Dermis microvascular lymphatic vessel endothelial cell (primary cell): ENCODE results near the gene ZNF618. TPM values are rescaled to one million over a fixed set of nuclear protein-coding genes. Genes with fewer than 3 reads are reported as not detected.

Experiments used
- DNase-seq, 2 donors: peaks; one replicate each; pipeline versions ENCODE4 v3.0.0 to v3.0.0-alpha.2; 2010; ENCODE audit warnings: low read depth in 2 of 2
- total RNA-seq: library from RNA; depleted of rRNA; stranded (reverse); fragments of >200 nt; gene quantifications from 2 replicates; pipeline ENCODE4 v1.2.1, GENCODE V29; 2014

The ZNF618 gene
- total RNA-seq, 1 donor from 2014 or later = 6.8 TPM

GRCh38 chr9:113911850-113912557 is 35.9 kb downstream of the ZNF618 start:
- DNase-seq = no peak

DNA sequence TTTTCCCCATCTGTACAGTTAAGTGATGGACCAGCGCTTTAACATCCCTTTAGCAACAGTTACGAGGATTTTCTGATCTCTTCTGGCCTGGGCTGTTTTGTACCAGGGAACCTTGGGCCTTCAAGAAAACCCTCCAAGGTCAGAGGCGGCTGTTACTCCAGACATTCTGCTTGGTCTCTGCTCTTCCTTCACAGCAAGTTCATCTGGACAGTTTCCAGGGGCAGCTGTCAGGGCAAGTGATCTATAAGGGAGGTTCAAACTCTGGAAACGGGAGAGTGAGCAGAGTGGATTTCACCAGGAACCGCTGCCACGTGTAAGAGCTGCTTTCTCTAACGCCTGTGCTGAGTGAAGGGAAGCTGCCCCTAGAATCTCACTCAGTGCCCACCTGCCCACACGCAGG is 36.7 kb downstream of the ZNF618 start:
- no peak for DNase-seq

DNA sequence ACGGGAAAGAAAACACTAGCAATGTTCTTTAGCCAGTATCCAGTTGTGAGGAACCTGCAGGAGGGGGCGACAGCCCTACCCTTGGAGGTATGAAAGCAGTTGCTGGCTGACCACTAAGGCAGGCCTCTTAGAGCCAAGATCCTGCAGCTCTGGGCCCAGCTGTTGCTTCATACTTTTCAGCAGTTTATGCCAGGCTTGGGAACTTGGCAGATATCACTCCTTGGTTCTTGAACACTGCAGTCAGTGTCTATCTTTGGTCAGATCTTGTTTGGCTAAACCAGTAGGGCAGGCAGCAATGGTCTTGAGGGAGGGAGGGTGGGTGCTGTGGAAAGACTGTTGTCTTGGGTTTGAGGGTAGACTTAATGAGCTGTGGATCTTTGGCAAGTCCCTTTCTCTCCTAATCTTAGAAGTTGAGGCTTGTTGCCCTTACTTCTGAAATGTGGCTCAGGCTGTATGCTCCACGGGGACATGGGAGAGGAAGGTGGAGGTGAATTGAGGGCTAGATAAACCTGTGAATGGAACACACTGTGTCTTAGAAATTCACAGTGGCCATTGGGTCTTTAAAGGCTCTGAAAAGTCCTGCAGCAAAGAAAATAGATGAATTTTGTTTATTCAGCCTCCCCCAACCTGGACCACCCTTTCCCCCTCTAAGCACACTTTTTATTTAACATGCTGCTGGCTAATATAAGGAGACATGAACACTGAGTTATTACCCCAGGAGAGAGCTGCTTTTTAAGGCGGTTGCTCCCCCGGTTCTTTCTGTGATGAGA is 37.5 kb downstream of the ZNF618 start:
- no peak for DNase-seq

- DNase-seq = no peak
Measured at GRCh38 chr9:113914517-113914916, 38.4 kb downstream of the ZNF618 start.

DNA sequence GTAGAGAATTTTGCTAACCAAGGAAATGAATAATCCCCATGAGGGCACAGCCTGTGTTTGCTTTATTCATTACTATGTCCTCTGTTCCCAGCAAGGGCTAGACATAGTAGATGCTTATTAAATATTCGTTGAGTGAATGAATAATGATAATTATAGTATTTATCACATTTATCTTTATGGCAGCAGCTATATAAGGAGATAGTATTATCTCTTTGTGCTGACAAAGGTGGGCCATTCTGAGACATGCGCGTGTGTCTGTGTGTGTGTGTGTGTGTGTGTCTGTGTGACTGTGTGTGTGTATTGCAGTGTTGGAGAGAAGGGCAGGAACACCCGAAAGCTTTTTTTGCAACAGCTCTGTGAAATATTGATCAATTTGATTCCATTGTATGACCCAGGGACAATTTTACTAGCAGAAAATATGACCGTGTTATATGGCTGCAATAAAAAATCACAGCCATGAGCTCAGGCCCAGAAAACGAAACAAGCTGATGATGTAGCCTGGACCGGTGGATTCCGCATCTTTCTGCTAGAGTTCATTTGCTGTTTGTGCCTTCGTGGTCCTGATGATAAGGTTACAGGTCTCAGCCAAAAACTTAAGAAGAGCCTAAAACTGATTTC is 39.8 kb downstream of the ZNF618 start:
- DNase-seq = no peak

DNA sequence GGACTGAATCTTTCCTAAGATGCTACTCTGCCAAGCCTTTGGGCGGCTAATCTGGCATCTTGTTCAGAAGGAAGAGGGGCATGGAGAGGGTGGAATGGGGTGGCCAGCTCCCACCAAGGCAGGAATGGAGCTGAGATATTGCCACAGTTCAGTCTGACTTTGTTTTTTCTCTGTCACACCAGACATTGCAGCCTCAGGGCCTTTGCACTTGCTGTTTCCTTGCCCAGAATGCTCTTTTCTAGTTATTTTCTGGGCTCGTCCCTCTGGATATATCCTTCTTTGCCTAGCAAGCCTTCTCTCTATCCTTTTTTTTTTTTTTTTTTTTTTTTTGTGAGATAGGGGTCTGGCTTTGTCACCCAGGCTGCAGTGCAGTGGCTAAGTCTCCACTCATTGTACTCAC is 40.8 kb downstream of the ZNF618 start:
- DNase-seq = no peak

DNA sequence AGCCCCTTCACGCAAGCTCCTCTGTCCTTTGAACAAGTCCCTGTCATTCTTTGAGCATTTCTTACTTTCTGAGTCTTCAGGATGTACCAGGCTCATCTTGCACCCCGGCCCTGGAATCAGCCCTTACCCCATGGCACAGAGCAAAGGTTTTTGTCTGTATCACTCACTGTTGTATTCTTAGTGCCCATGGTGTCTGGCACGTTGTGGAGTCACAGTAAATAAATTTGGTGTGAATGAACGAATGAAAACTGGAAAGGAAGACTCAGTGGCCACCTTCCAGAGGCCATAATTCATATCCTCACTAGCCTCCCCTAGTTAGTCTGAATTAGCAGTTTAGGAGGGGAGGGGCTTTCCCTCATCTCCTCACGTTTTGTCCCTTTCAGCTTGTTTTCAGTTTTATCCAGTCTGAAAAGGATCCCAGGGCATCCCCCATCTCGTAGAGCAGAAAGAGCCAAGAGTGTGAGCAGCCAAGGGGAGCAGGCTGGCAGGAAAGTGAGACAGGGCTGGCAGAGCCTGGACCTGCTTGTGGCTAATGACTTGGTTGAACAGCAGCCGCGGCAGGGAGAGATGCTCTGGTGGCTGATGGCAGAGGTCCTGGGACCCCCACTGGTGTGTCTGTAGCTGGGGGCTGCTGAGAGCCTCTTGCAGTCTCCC is 42.7 kb downstream of the ZNF618 start:
- no peak for DNase-seq

- no peak for DNase-seq
Measured at GRCh38 chr9:113919382-113919781, 43.3 kb downstream of the ZNF618 start.

- DNase-seq = no peak
Measured at GRCh38 chr9:113919871-113920270, 43.8 kb downstream of the ZNF618 start.

DNA sequence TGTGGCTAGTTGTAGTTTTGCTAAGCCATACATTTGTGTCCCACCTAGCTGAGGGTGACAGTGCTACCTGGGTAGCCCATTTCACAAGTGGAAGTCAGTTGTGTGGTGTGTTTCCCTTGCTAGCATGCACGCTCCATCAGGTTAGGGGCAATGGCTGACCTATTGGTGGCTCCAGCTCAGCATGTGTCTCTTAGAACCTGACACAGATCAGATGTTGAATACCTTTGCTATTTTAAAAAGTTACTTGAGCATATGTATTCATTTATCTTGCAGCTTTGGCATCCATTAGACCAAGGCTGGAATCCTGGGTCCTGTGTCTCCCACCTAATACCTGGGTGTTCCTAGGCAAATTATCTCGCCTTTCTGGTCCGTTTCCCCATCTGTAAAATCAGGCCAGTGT is 44.8 kb downstream of the ZNF618 start:
- DNase-seq = no peak

- DNase-seq = peak in 1 of 2 donors; percentile 14
Measured at GRCh38 chr9:113921396-113921925, 45.4 kb downstream of the ZNF618 start.

GRCh38 chr9:113922160-113922559 is 46.1 kb downstream of the ZNF618 start:
- DNase-seq = no peak

DNA sequence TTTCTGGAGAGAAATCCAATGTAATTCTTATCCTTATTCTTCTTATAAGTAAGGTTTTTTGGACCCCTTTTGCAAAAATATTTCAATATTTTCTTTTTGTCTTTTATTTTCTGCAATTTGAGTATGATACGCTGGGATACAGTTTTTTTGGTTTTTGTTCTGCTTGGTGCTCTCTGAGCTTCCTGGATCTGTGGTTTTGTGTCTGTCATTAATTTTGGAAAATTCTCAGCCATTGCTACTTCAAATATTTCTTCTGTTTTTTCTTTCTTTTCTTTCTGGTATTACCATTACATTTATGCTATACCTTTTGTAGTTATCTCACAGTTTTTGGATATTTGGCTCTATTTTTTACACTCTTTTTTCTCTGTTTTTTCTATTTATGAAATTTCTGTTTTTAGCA is 50.1 kb downstream of the ZNF618 start:
- DNase-seq = no peak

DNA sequence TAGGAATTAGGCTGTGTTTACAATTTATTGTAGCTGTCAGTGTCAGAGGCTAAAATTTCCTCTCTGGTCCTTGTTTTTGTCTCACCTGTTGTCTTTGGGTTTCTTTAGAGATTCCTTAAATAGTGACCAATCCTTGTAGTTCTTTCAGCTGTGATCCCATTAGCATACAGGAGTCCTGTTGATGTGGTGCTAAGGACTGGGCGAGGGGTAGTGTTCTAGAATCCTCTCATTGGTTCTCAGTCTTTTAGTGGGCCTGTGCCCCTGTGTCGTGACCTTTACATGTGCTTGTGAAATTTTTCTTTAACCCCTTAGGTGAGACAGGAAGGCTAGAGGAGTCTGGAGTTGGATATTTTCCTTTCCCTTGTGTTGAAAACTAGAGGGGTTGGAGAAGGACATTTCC is 51.2 kb downstream of the ZNF618 start:
- no peak for DNase-seq

DNA sequence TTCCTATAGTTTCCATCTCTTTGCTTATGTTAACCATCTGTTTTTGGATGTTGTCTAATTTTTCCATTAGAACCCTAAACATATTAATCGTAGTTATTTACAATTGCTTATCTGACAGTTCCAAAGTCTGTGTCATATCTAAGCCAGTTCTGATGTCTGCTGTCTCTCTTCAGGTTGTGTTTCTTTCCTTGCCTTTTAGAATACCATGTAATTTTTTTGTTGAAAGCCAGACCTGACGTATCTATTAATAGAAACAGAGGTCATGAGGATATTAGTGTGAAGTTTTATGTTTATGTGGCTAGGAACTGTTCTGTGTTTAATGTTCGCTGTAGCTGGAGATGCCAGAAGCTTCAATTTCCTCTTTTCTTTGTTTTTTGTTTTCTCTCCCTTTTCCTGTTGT is 52.2 kb downstream of the ZNF618 start:
- DNase-seq = peak in 1 of 2 donors; percentile 17

DNA sequence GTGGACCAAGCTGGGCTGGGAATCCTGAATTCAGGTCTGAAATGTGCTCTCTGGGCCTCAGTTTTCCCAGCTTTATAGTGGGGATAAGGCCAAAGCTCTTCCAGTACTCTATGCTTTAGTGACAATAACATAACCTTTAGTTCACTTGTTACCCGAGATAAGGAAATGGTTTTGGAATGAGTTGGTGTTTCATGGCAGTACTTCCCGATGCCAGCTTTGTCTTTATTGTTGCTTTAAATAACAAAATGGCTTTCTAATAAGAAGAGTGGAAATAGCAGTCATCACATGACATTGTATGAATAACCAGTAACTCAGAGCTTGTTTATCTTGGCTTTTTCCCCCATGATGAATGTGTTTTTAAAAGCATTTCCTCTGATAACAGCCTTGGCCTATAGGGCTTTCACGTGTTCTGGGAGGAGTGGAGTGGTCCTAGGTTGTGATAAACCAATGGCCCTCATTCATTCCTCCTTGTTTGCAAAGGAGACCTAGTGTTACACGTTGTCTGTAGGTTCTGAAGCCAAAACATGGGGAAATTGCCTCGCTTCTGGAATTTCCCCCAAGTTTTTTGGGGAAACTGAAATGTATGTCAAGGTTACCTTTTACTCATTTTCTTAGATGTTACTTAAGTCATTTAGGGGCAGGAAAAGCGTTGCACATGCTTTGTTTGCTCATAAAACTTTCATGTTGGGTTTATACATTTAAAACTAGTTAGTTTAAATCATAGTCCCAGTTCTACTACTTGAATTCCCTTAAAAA is 53.7 kb downstream of the ZNF618 start:
- peak; percentile 98 to 99 for DNase-seq

DNA sequence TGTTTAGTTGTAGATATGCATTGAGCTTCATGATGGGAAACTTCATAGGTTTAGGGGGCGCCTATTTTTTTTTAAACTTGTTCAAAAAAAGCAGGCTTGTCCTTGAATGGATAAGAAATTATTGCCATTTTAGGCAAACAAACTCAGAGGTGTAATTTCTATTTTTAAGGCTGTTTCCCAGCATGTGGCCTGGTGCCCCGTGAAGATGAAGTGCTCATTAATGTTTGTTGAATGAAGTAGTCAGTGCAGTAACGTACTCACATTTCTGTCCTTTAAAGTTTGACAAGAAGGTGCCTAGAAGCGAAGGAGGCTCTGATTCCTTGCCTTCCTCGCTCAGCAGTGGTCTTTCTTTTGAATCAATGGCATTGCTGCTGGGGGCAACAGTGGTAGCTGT is 54.3 kb downstream of the ZNF618 start:
- no peak for DNase-seq

GRCh38 chr9:113931140-113931539 is 55.0 kb downstream of the ZNF618 start:
- DNase-seq = no peak

- DNase-seq = no peak
Measured at GRCh38 chr9:113931777-113932176, 55.7 kb downstream of the ZNF618 start.

GRCh38 chr9:113932906-113933584 is 56.9 kb downstream of the ZNF618 start:
- peak; percentile 33 to 54 for DNase-seq

DNA sequence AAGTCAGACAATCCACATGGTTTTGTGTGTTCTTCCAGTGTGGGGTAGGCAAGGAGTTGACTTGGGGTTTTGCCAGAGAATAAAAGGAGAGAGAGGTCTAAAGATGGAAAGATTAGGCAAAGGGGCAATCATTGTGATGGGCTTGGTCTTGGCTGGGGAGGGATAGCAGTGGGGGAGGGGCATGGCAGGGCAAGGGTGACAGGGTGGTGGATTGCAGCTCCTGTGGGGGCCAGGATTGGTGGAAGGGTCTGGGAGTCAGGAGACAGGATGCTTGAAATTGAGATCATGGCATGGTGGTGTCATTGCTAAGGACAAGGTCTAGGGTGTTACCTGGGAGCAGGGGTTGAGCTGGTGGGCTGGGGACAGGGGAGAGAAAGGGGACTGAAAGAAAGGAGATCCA is 57.6 kb downstream of the ZNF618 start:
- no peak for DNase-seq
